K562 (cell line): Measurements from ENCODE around the gene DPM1. TPM values are rescaled to one million over a fixed set of nuclear protein-coding genes. Genes with fewer than 3 reads are reported as not detected.

Source experiments
- ATF3 ChIP-seq, 2 experiments: fragments of 450-650 bp in 1 of 2; sonication (generic) in 1 of 2; formaldehyde crosslinking in 1 of 2; IDR thresholded peaks in 1 of 2; conservative IDR thresholded peaks in 1 of 2; 2 replicates each; pipeline versions ENCODE4 v1.6.1 to v1.8.1; 2016 to 2023; ENCODE audit warnings: mild to moderate bottlenecking in 2 of 2, moderate library complexity in 2 of 2, inconsistent platforms in 1 of 2, missing genetic modification reagents in 1 of 2
- ATF4 ChIP-seq: fragments of 450-650 bp; formaldehyde crosslinking; IDR thresholded peaks from 2 replicates; pipeline ENCODE4 v1.4.0; 2022; ENCODE audit warnings: mild to moderate bottlenecking, moderate library complexity
- ATF7 ChIP-seq: fragments of 450-650 bp; IDR thresholded peaks from 2 replicates; pipeline ENCODE4 v1.7.1; 2014; ENCODE audit warnings: mild to moderate bottlenecking, moderate library complexity
- BMI1 ChIP-seq: fragments of 150-350 bp; IDR thresholded peaks from 2 replicates; pipeline ENCODE4 v1.6.1; 2014; ENCODE audit warnings: low read length
- CAMTA2 ChIP-seq: fragments of 250-450 bp; sonication (Bioruptor Pico); conservative IDR thresholded peaks from 2 replicates; pipeline ENCODE4 v1.5.1; 2022
- CEBPB ChIP-seq: fragments of 450-650 bp; IDR thresholded peaks from 2 replicates; pipeline ENCODE4 v1.6.1; 2016; ENCODE audit warnings: missing genetic modification characterization, missing compliant biosample characterization
- COPS2 ChIP-seq: fragments of 450-650 bp; conservative IDR thresholded peaks from 2 replicates; pipeline ENCODE4 v1.6.1; 2016; ENCODE audit warnings: mild to moderate bottlenecking, moderate library complexity
- JUNB ChIP-seq: fragments of 450-650 bp; formaldehyde crosslinking; conservative IDR thresholded peaks from 2 replicates; pipeline ENCODE4 v1.4.0; 2020; ENCODE audit warnings: mild to moderate bottlenecking
- KAT7 ChIP-seq: sonication (generic); formaldehyde crosslinking; IDR thresholded peaks from 2 replicates; pipeline ENCODE4 v1.8.0; 2022; ENCODE audit warnings: missing genetic modification reagents, mild to moderate bottlenecking, borderline replicate concordance
- LARP7 ChIP-seq: fragments of 450-650 bp; IDR thresholded peaks from 2 replicates; pipeline ENCODE4 v1.6.1; 2016
- MAZ ChIP-seq, 2 experiments: fragments of 450-650 bp in 1 of 2; sonication (generic) in 1 of 2; formaldehyde crosslinking; IDR thresholded peaks in 1 of 2; conservative IDR thresholded peaks in 1 of 2; 2 replicates each; pipeline versions ENCODE4 v1.4.0 to v1.5.0; 2020; ENCODE audit warnings: mild to moderate bottlenecking in 1 of 2, missing genetic modification reagents in 1 of 2
- MTA1 ChIP-seq: fragments of 450-650 bp; IDR thresholded peaks from 2 replicates; pipeline ENCODE4 v1.6.1; 2017; ENCODE audit warnings: borderline replicate concordance
- NBN ChIP-seq: fragments of 450-650 bp; IDR thresholded peaks from 2 replicates; pipeline ENCODE4 v1.6.1; 2016; ENCODE audit warnings: low read depth, mild to moderate bottlenecking
- NUFIP1 ChIP-seq: fragments of 450-650 bp; IDR thresholded peaks from 2 replicates; pipeline ENCODE4 v1.6.1; 2018; ENCODE audit not compliant: partially characterized antibody
- PHB2 ChIP-seq: fragments of 450-650 bp; IDR thresholded peaks from 2 replicates; pipeline ENCODE4 v1.6.1; 2017; ENCODE audit warnings: low read depth
- POLR2A ChIP-seq: fragments of 450-650 bp; conservative IDR thresholded peaks from 2 replicates; pipeline ENCODE4 v1.6.1; 2016
- SAFB ChIP-seq: fragments of 200-400 bp; formaldehyde crosslinking; IDR thresholded peaks from 2 replicates; pipeline ENCODE4 v1.6.1; 2017; ENCODE audit warnings: low read depth, low read length, borderline replicate concordance
- SMAD2 ChIP-seq: fragments of 150-350 bp; IDR thresholded peaks from 2 replicates; pipeline ENCODE4 v1.6.1; 2014; ENCODE audit warnings: low read depth, mild to moderate bottlenecking, low read length
- TCF7 ChIP-seq: sonication (generic); IDR thresholded peaks from 2 replicates; pipeline ENCODE4 v1.6.1; 2016; ENCODE audit warnings: antibody characterized with exemption, borderline replicate concordance
- TEAD2 ChIP-seq: fragments of 450-650 bp; IDR thresholded peaks from 2 replicates; pipeline ENCODE4 v1.6.1; 2016; ENCODE audit warnings: missing genetic modification characterization, control low read depth, missing compliant biosample characterization
- TFAM ChIP-seq: fragments of 250-450 bp; sonication (Bioruptor Pico); conservative IDR thresholded peaks from 2 replicates; pipeline ENCODE4 v1.5.0; 2021; ENCODE audit warnings: mild to moderate bottlenecking, moderate library complexity
- ZFP91 ChIP-seq: sonication (generic); formaldehyde crosslinking; IDR thresholded peaks from 2 replicates; pipeline ENCODE4 v1.8.0; 2022; ENCODE audit warnings: mild to moderate bottlenecking, missing genetic modification reagents
- ZNF347 ChIP-seq: fragments of 450-650 bp; formaldehyde crosslinking; IDR thresholded peaks from 2 replicates; pipeline ENCODE4 v1.4.0; 2020; ENCODE audit warnings: low read depth, mild to moderate bottlenecking, moderate library complexity
- ZNF408 ChIP-seq: fragments of 250-450 bp; sonication (Bioruptor Pico); IDR thresholded peaks from 2 replicates; pipeline ENCODE4 v1.4.0; 2020; ENCODE audit warnings: low read depth, mild to moderate bottlenecking, moderate library complexity
- ZNF436 ChIP-seq: fragments of 250-450, 450-650 bp; sonication (Bioruptor Pico); formaldehyde crosslinking; IDR thresholded peaks from 2 replicates; pipeline ENCODE4 v1.7.0; 2020; ENCODE audit warnings: mild to moderate bottlenecking
- ZNF696 ChIP-seq: fragments of 250-450 bp; sonication (Bioruptor Pico); conservative IDR thresholded peaks from 2 replicates; pipeline ENCODE4 v1.4.0; 2020; ENCODE audit warnings: mild to moderate bottlenecking, moderate library complexity
- polyA plus RNA-seq, 8 experiments: library from polyadenylated mRNA; depleted of rRNA in 4 of 8; stranded (reverse) in 5 of 8; unstranded in 3 of 8; fragments of >200 nt; fragmentation: Nextera tagmentation in 2 of 8; fragmentation: Illumina TruSeq in 1 of 8; extraction: Ambion mirVana in 2 of 8; extraction: Trizol in 1 of 8; gene quantifications; 2 replicates each; pipeline versions ENCODE4 v1.2.1 to v1.2.3, GENCODE V29; 2011 to 2014; ENCODE audit warnings: inconsistent platforms in 1 of 8, missing spikeins in 1 of 8
- total RNA-seq, 7 experiments: library from RNA; depleted of rRNA in 6 of 7; stranded (reverse); fragments of >200 nt in 6 of 7; fragmentation: Illumina TruSeq in 2 of 7; extraction: Trizol in 2 of 7; gene quantifications; 2 replicates each; pipeline versions ENCODE4 v1.2.1 to v1.2.3, GENCODE V29; 2011 to 2021; ENCODE audit warnings: low replicate concordance in 1 of 7

Gene DPM1
- total and polyA plus RNA-seq, 9 of the 15 experiments (the other 6 are each of a cell fraction or from before 2014, with no cell fraction given) = 75.2 to 190 (median 153) TPM

- TF ChIP-seq ATF4 = no peak; the same call in 1 of the 2 replicates
- TF ChIP-seq ATF7 = peak; percentile 71; the same call in 1 of the 2 replicates
- TF ChIP-seq CAMTA2 (CRISPR knock-in tag) = no peak
- no peak for TF ChIP-seq ZNF696 (CRISPR knock-in tag)
- no peak for TF ChIP-seq SAFB
- no peak for TF ChIP-seq JUNB (CRISPR knock-in tag)
- 0 out of 2 replicates have a peak, but pooled peaks have one; percentile 44 for TF ChIP-seq LARP7
- no peak for TF ChIP-seq ZNF347 (CRISPR knock-in tag)
- TF ChIP-seq MAZ (CRISPR knock-in tag; conservative IDR thresholded peaks at IDR 0.05 in 1 of 2, IDR thresholded peaks at IDR 0.05 in 1 of 2) = peak; percentile 85 to 97
- TF ChIP-seq ZFP91 (CRISPR knock-in tag) = peak; percentile 78
- no peak for TF ChIP-seq ZNF408
- TF ChIP-seq KAT7 (CRISPR knock-in tag) = no peak
- 0 out of 2 replicates have a peak, but pooled peaks have one; percentile 60 for TF ChIP-seq SMAD2
- no peak for TF ChIP-seq ZNF436 (CRISPR knock-in tag)
- peak; percentile 45 for TF ChIP-seq POLR2A
- peak; percentile 85 for TF ChIP-seq NUFIP1
- no peak for TF ChIP-seq COPS2
- no peak for TF ChIP-seq PHB2
- no peak for TF ChIP-seq CEBPB (tag)
- TF ChIP-seq ATF3 (IDR thresholded peaks at IDR 0.05) = no peak
- TF ChIP-seq ATF3 (CRISPR knock-in tag; conservative IDR thresholded peaks at IDR 0.05) = peak; percentile 73; the same call in 1 of the 2 replicates
- peak; percentile 82 for TF ChIP-seq NBN
- TF ChIP-seq TEAD2 (tag) = no peak
- no peak for TF ChIP-seq BMI1
- TF ChIP-seq MTA1 = no peak
- TF ChIP-seq TFAM = no peak
- peak; percentile 76; the same call in 1 of the 2 replicates for TF ChIP-seq TCF7
Measured at GRCh38 chr20:50929299-50930138, 28.8 kb downstream of the DPM1 start (continued).
